ENCODE results near the gene KDM5A. TPM values are rescaled to one million over a fixed set of nuclear protein-coding genes. Genes with fewer than 3 reads are reported as not detected.
"Not testable (repeated sequence)": the region's sequence is repeated elsewhere in the genome, so short reads cannot be mapped to it uniquely, and the experiment has no call there.

The KDM5A gene
- total RNA-seq, 1 experiment from 2014 or later = 58.0 TPM

GRCh38 chr12:253116-253831 is 135.8 kb downstream of the KDM5A start:
- Histone ChIP-seq H3K27me3 (no peaks in the 10 kb centered on the region), H3K36me3 (no peaks in the 10 kb centered on the region), H3K27ac (no peak overlapping the region), H3K4me3 (no peak overlapping the region), H3K9me3 (replicated peaks) (no peaks in the 10 kb centered on the region), H3K4me1 (no peaks in the 10 kb centered on the region)
- DNase-seq = no peak

GRCh38 chr12:252636-253035 is 136.5 kb downstream of the KDM5A start:
- no peaks in the 10 kb centered on the region for H3K36me3 ChIP-seq
- no peak overlapping the region for H3K27ac ChIP-seq
- H3K4me3 ChIP-seq = no peak overlapping the region
- DNase-seq = no peak
- H3K4me1 ChIP-seq = no peaks in the 10 kb centered on the region
- H3K9me3 ChIP-seq (replicated peaks) = no peaks in the 10 kb centered on the region
- no peaks in the 10 kb centered on the region for H3K27me3 ChIP-seq

GRCh38 chr12:247271-247670 is 141.8 kb downstream of the KDM5A start:
- Histone ChIP-seq H3K4me3 (no peak overlapping the region), H3K27me3 (no peaks in the 10 kb centered on the region), H3K9me3 (replicated peaks) (peaks cover 5% of the 10 kb centered on the region; the same call in 1 of the 2 replicates), H3K36me3 (no peaks in the 10 kb centered on the region), H3K4me1 (no peaks in the 10 kb centered on the region), H3K27ac (no peak overlapping the region)
- no peak for DNase-seq

GRCh38 chr12:243381-243780 is 145.7 kb downstream of the KDM5A start:
- Histone ChIP-seq H3K27ac (no peak overlapping the region), H3K36me3 (no peaks in the 10 kb centered on the region), H3K9me3 (replicated peaks) (peaks cover 5% of the 10 kb centered on the region; the same call in 1 of the 2 replicates), H3K4me1 (no peaks in the 10 kb centered on the region), H3K27me3 (no peaks in the 10 kb centered on the region), H3K4me3 (no peak overlapping the region)
- DNase-seq = no peak

GRCh38 chr12:242496-242895 is 146.6 kb downstream of the KDM5A start:
- Histone ChIP-seq H3K4me3 (no peak overlapping the region), H3K9me3 (replicated peaks) (peaks cover 5% of the 10 kb centered on the region; the same call in 1 of the 2 replicates), H3K27ac (no peak overlapping the region), H3K36me3 (no peaks in the 10 kb centered on the region), H3K4me1 (no peaks in the 10 kb centered on the region), H3K27me3 (no peaks in the 10 kb centered on the region)
- no peak for DNase-seq

- no peak overlapping the region for H3K27ac ChIP-seq
- 0 out of 2 replicates have a peak, but pooled peaks cover 6% of the 10 kb centered on the region for H3K9me3 ChIP-seq (replicated peaks)
- H3K36me3 ChIP-seq = no peaks in the 10 kb centered on the region
- H3K4me3 ChIP-seq = no peak overlapping the region
- H3K4me1 ChIP-seq = no peaks in the 10 kb centered on the region
- DNase-seq = no peak
- no peaks in the 10 kb centered on the region for H3K27me3 ChIP-seq
Measured at GRCh38 chr12:241266-241665, 147.9 kb downstream of the KDM5A start.

- Histone ChIP-seq H3K9me3 (replicated peaks) (peaks cover 6% of the 10 kb centered on the region; the same call in 1 of the 2 replicates), H3K4me3 (no peak overlapping the region), H3K27me3 (no peaks in the 10 kb centered on the region), H3K27ac (no peak overlapping the region), H3K36me3 (no peaks in the 10 kb centered on the region), H3K4me1 (no peaks in the 10 kb centered on the region)
- DNase-seq = no peak
Measured at GRCh38 chr12:240566-240965, 148.6 kb downstream of the KDM5A start.

GRCh38 chr12:238736-239398 is 150.3 kb downstream of the KDM5A start:
- no peak overlapping the region for H3K4me3 ChIP-seq
- peaks cover 4% of the 10 kb centered on the region; the same call in 1 of the 2 replicates for H3K4me1 ChIP-seq
- no peaks in the 10 kb centered on the region for H3K27me3 ChIP-seq
- H3K27ac ChIP-seq = no peak overlapping the region
- peaks cover 9% of the 10 kb centered on the region; the same call in 1 of the 2 replicates for H3K9me3 ChIP-seq (replicated peaks)
- no peak for DNase-seq
- H3K36me3 ChIP-seq = no peaks in the 10 kb centered on the region

GRCh38 chr12:238116-238515 is 151.0 kb downstream of the KDM5A start:
- Histone ChIP-seq H3K27me3 (no peaks in the 10 kb centered on the region), H3K27ac (no peak overlapping the region), H3K36me3 (no peaks in the 10 kb centered on the region), H3K4me1 (peaks cover 11% of the 10 kb centered on the region; the same call in 1 of the 2 replicates), H3K4me3 (no peak overlapping the region), H3K9me3 (replicated peaks) (peaks cover 9% of the 10 kb centered on the region; the same call in 1 of the 2 replicates)
- no peak for DNase-seq

GRCh38 chr12:237026-237815 is 151.9 kb downstream of the KDM5A start:
- Histone ChIP-seq H3K9me3 (replicated peaks) (peaks cover 9% of the 10 kb centered on the region; the same call in 1 of the 2 replicates), H3K4me3 (no peak overlapping the region), H3K27ac (no peak overlapping the region), H3K27me3 (no peaks in the 10 kb centered on the region), H3K4me1 (peaks cover 11% of the 10 kb centered on the region; the same call in 1 of the 2 replicates), H3K36me3 (no peaks in the 10 kb centered on the region)
- no peak for DNase-seq

GRCh38 chr12:236445-236844 is 152.7 kb downstream of the KDM5A start:
- Histone ChIP-seq H3K27me3 (no peaks in the 10 kb centered on the region), H3K4me1 (peaks cover 11% of the 10 kb centered on the region; the same call in 1 of the 2 replicates), H3K27ac (no peak overlapping the region), H3K36me3 (no peaks in the 10 kb centered on the region), H3K4me3 (no peak overlapping the region), H3K9me3 (replicated peaks) (peaks cover 9% of the 10 kb centered on the region; the same call in 1 of the 2 replicates)
- DNase-seq = no peak

- H3K9me3 ChIP-seq (replicated peaks); H3K27ac ChIP-seq; H3K4me3 ChIP-seq; H3K27me3 ChIP-seq; H3K36me3 ChIP-seq; DNase-seq: not testable (repeated sequence)
- H3K4me1 ChIP-seq = peaks cover 11% of the 10 kb centered on the region; the same call in 1 of the 2 replicates
Measured at GRCh38 chr12:235967-236366, 153.2 kb downstream of the KDM5A start.

- Histone ChIP-seq H3K27ac (no peak overlapping the region), H3K4me1 (peaks cover 11% of the 10 kb centered on the region; the same call in 1 of the 2 replicates), H3K27me3 (peaks cover 5% of the 10 kb centered on the region; the same call in 1 of the 2 replicates), H3K36me3 (no peaks in the 10 kb centered on the region), H3K9me3 (replicated peaks) (peaks cover 9% of the 10 kb centered on the region; the same call in 1 of the 2 replicates), H3K4me3 (no peak overlapping the region)
- DNase-seq = no peak
Measured at GRCh38 chr12:234891-235415, 154.2 kb downstream of the KDM5A start.

- Histone ChIP-seq H3K36me3 (no peaks in the 10 kb centered on the region), H3K27ac (no peak overlapping the region), H3K4me1 (peaks cover 11% of the 10 kb centered on the region; the same call in 1 of the 2 replicates), H3K9me3 (replicated peaks) (peaks cover 9% of the 10 kb centered on the region; the same call in 1 of the 2 replicates), H3K27me3 (peaks cover 14% of the 10 kb centered on the region), H3K4me3 (no peak overlapping the region)
- no peak for DNase-seq
Measured at GRCh38 chr12:234019-234418, 155.1 kb downstream of the KDM5A start.
